Keratinocyte (primary cell): ENCODE results near the gene SLC39A11. TPM values are rescaled to one million over a fixed set of nuclear protein-coding genes. Genes with fewer than 3 reads are reported as not detected.
"Not testable (repeated sequence)": the region's sequence is repeated elsewhere in the genome, so short reads cannot be mapped to it uniquely, and the experiment has no call there.

Experiments used
- DNase-seq: peaks from one replicate; pipeline ENCODE4 v3.0.0-alpha.2; 2011; ENCODE audit warnings: low read depth, missing footprints, low spot score
- FAIRE-seq: peaks from 2 replicates; lab custom pipeline; 2011; peaks lifted over from hg19 to GRCh38; lab: Jason Lieb, UNC
- H2AFZ ChIP-seq: 2 replicates; pipeline ENCODE4 v1.6.0; 2012; ENCODE audit warnings: low read length, control low read depth, inconsistent platforms; ENCODE audit not compliant: control insufficient read depth
- H3K27ac ChIP-seq: 2 replicates; pipeline ENCODE4 v1.5.1; 2011; ENCODE audit warnings: low read length; ENCODE audit not compliant: control insufficient read depth, insufficient read depth
- H3K27me3 ChIP-seq: 3 replicates; pipeline ENCODE4 v1.6.0; 2011; ENCODE audit warnings: low read length; ENCODE audit not compliant: control insufficient read depth, insufficient read depth; ENCODE audit errors: extremely low read depth
- H3K36me3 ChIP-seq, 2 experiments: 2 replicates in 1 of 2; 3 replicates in 1 of 2; pipeline ENCODE4 v1.5.1; 2011; ENCODE audit warnings: low read length in 2 of 2, mild to moderate bottlenecking in 1 of 2; ENCODE audit not compliant: control insufficient read depth in 2 of 2, insufficient read depth in 2 of 2; ENCODE audit errors: extremely low read depth in 1 of 2
- H3K4me1 ChIP-seq: 3 replicates; pipeline ENCODE4 v1.5.1; 2011; ENCODE audit warnings: low read length; ENCODE audit not compliant: control insufficient read depth, insufficient read depth; ENCODE audit errors: extremely low read depth
- H3K4me2 ChIP-seq: 3 replicates; pipeline ENCODE4 v1.6.0; 2011; ENCODE audit warnings: low read depth, low read length; ENCODE audit not compliant: control insufficient read depth, insufficient read depth; ENCODE audit errors: extremely low read depth
- H3K4me3 ChIP-seq, 3 experiments: fragments of 200-600 bp in 1 of 3; sonication (generic) in 1 of 3; 2 replicates in 2 of 3; 3 replicates in 1 of 3; pipeline ENCODE4 v1.5.1; 2011 to 2016; ENCODE audit warnings: low read length in 3 of 3, mild to moderate bottlenecking in 3 of 3, control low read depth in 2 of 3, inconsistent platforms in 1 of 3, low read depth in 1 of 3, mixed read lengths in 1 of 3, mixed run types in 1 of 3, moderate library complexity in 1 of 3; ENCODE audit not compliant: control insufficient read depth in 2 of 3, insufficient read depth in 2 of 3; ENCODE audit errors: extremely low read depth in 1 of 3
- H3K79me2 ChIP-seq: 2 replicates; pipeline ENCODE4 v1.6.0; 2012; ENCODE audit warnings: low read length; ENCODE audit not compliant: control insufficient read depth, insufficient read depth
- H3K9ac ChIP-seq: 3 replicates; pipeline ENCODE4 v1.6.0; 2011; ENCODE audit warnings: low read length; ENCODE audit not compliant: control insufficient read depth, insufficient read depth; ENCODE audit errors: extremely low read depth
- H3K9me1 ChIP-seq: 3 replicates; pipeline ENCODE4 v1.6.0; 2011; ENCODE audit warnings: low read length; ENCODE audit not compliant: control insufficient read depth, insufficient read depth; ENCODE audit errors: extremely low read depth
- H3K9me3 ChIP-seq: 2 replicates; pipeline ENCODE4 v1.5.1; 2012; ENCODE audit warnings: low read depth, low read length; ENCODE audit not compliant: control insufficient read depth
- H4K20me1 ChIP-seq: 3 replicates; pipeline ENCODE4 v1.6.0; 2011; ENCODE audit warnings: low read length; ENCODE audit not compliant: control insufficient read depth, insufficient read depth; ENCODE audit errors: extremely low read depth
- CTCF ChIP-seq, 3 experiments: IDR thresholded peaks in 1 of 3; conservative IDR thresholded peaks in 1 of 3; optimal IDR thresholded peaks in 1 of 3; 2 replicates in 2 of 3; 3 replicates in 1 of 3; pipeline versions ENCODE3 to v1.5.1; 2011; ENCODE audit warnings: low read length in 3 of 3, mild to moderate bottlenecking in 3 of 3, moderate library complexity in 2 of 3, control low read depth in 1 of 3, inconsistent platforms in 1 of 3; ENCODE audit not compliant: insufficient read depth in 2 of 3; ENCODE audit errors: extremely low read depth in 1 of 3
- EZH2 ChIP-seq: IDR thresholded peaks from one replicate; pipeline ENCODE4 v1.6.1; 2012; ENCODE audit warnings: inconsistent platforms, mild to moderate bottlenecking, low read length, moderate library complexity
- dilution Hi-C: fragments of 300-500 bp; cut with MboI; formaldehyde crosslinking; loops from one replicate; pipeline ENCODE4 v1.7.0; 2020; ENCODE audit warnings: low sequenced_read_pairs; ENCODE audit not compliant: extremely low pct_ligation_motif_present
- polyA plus RNA-seq, 5 experiments: library from polyadenylated mRNA; depleted of rRNA in 3 of 5; stranded (reverse) in 3 of 5; stranded (forward) in 1 of 5; unstranded in 1 of 5; fragments of >200 nt; gene quantifications; 1 replicate in 1 of 5; 2 replicates in 3 of 5; 3 replicates in 1 of 5; pipeline versions ENCODE4 v1.2.1 to v1.2.3, GENCODE V29; 2011 to 2012; ENCODE audit warnings: missing spikeins in 2 of 5, low read depth in 1 of 5, low replicate concordance in 1 of 5

Gene SLC39A11
- polyA plus RNA-seq, 1 donor (not counting 4 experiments of a cell fraction or from before 2014, with no cell fraction given): 11.5 TPM

- H3K9me1 ChIP-seq: no peaks in the 10 kb centered on the region
- TF ChIP-seq EZH2: no peak
- no peak for TF ChIP-seq CTCF (optimal IDR thresholded peaks at IDR 0.05 in 1 of 3, IDR thresholded peaks at IDR 0.05 in 1 of 3, conservative IDR thresholded peaks at IDR 0.05 in 1 of 3; ENCODE audit: extremely low read depth in 1 of 3, insufficient read depth in 2 of 3, low read length in 3 of 3)
- DNase-seq: no peak
- FAIRE-seq: no peak
- no peaks in the 10 kb centered on the region for H3K27me3 ChIP-seq
- no peaks in the 10 kb centered on the region for H3K36me3 ChIP-seq
- no peaks in the 10 kb centered on the region for H3K4me1 ChIP-seq
- no peaks in the 10 kb centered on the region for H3K79me2 ChIP-seq
- no peak overlapping the region for H3K27ac ChIP-seq
- no peak overlapping the region for H3K4me2 ChIP-seq
- dilution Hi-C loops: no loop called here
- no peak overlapping the region for H3K9ac ChIP-seq
- peaks cover 2% of the 10 kb centered on the region for H3K9me3 ChIP-seq
- no peak overlapping the region for H2AFZ ChIP-seq
- H4K20me1 ChIP-seq: no peaks in the 10 kb centered on the region
- no peak overlapping the region for H3K4me3 ChIP-seq
Measured at GRCh38 chr17:72825218-72825617, 267.3 kb downstream of the SLC39A11 start.

- H3K9ac ChIP-seq, DNase-seq, H3K36me3 ChIP-seq, H3K79me2 ChIP-seq, H3K4me2 ChIP-seq, H2AFZ ChIP-seq, H3K9me3 ChIP-seq, H3K4me3 ChIP-seq, H3K4me1 ChIP-seq, dilution Hi-C loops, FAIRE-seq, H3K27ac ChIP-seq, H4K20me1 ChIP-seq, H3K27me3 ChIP-seq, H3K9me1 ChIP-seq: not testable (repeated sequence)
Measured at GRCh38 chr17:72824267-72824666, 268.2 kb downstream of the SLC39A11 start.

- Histone ChIP-seq H3K9me1 (no peaks in the 10 kb centered on the region), H3K79me2 (no peaks in the 10 kb centered on the region), H3K4me3 (no peak overlapping the region), H4K20me1 (no peaks in the 10 kb centered on the region), H3K36me3 (no peaks in the 10 kb centered on the region), H3K27ac (no peak overlapping the region), H3K4me2 (no peak overlapping the region), H3K9me3 (peaks cover 2% of the 10 kb centered on the region), H2AFZ (no peak overlapping the region), H3K9ac (no peak overlapping the region), H3K4me1 (no peaks in the 10 kb centered on the region), H3K27me3 (no peaks in the 10 kb centered on the region)
- TF ChIP-seq CTCF (optimal IDR thresholded peaks at IDR 0.05 in 1 of 3, IDR thresholded peaks at IDR 0.05 in 1 of 3, conservative IDR thresholded peaks at IDR 0.05 in 1 of 3; ENCODE audit: extremely low read depth in 1 of 3, insufficient read depth in 2 of 3, low read length in 3 of 3) (no peak), EZH2 (no peak)
- FAIRE-seq: no peak
- DNase-seq: no peak
- dilution Hi-C loops: no loop called here
Measured at GRCh38 chr17:72822358-72823023, 270.0 kb downstream of the SLC39A11 start.
